Liver (tissue), 3 donors: ENCODE measurements around the gene ERH.

Source experiments
- RAD21 ChIP-seq, 2 donors: IDR thresholded peaks; 2 replicates each; pipeline ENCODE4 v1.6.1; 2016; ENCODE audit warnings: antibody characterized with exemption in 2 of 2, mild to moderate bottlenecking in 2 of 2
- TF ChIP-seq, protein P1 (sequence below): fragments of 150-350 bp; IDR thresholded peaks from 2 replicates; pipeline ENCODE4 v1.5.1; 2017; ENCODE audit warnings: improper control_type of control experiment, low read depth, low read length; ENCODE audit not compliant: missing input control
- donor health status: healthy.
- donor health status: healthy.

DNA sequence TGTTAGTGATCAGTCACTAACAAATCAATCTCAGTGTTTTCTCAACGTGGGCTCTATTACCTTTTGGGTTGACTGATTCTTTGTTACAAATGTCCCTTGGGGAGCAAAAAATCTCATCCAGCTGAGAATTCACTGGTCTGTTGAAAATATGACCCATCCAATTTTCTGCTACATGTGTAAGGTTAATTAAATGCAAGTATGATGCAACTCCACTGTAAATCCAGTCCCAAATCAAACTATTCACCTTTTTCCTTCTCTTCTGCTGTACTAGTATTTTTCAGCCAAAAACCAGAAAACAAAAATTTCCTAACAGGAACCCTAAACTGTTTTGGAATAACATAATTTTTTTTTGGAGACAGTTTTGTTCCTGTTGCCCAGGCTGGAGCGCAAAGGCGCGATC is 2.2 kb downstream of the ERH start:
- TF ChIP-seq RAD21 (IDR thresholded peaks at IDR 0.05): no peak
- TF ChIP-seq, protein P1, sequence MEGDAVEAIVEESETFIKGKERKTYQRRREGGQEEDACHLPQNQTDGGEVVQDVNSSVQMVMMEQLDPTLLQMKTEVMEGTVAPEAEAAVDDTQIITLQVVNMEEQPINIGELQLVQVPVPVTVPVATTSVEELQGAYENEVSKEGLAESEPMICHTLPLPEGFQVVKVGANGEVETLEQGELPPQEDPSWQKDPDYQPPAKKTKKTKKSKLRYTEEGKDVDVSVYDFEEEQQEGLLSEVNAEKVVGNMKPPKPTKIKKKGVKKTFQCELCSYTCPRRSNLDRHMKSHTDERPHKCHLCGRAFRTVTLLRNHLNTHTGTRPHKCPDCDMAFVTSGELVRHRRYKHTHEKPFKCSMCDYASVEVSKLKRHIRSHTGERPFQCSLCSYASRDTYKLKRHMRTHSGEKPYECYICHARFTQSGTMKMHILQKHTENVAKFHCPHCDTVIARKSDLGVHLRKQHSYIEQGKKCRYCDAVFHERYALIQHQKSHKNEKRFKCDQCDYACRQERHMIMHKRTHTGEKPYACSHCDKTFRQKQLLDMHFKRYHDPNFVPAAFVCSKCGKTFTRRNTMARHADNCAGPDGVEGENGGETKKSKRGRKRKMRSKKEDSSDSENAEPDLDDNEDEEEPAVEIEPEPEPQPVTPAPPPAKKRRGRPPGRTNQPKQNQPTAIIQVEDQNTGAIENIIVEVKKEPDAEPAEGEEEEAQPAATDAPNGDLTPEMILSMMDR: no peak
